ENCODE results near the gene GRHL3. TPM values are rescaled to one million over a fixed set of nuclear protein-coding genes. Genes with fewer than 3 reads are reported as not detected.

The GRHL3 gene
- total RNA-seq, 1 experiment from 2014 or later = not detected

DNA sequence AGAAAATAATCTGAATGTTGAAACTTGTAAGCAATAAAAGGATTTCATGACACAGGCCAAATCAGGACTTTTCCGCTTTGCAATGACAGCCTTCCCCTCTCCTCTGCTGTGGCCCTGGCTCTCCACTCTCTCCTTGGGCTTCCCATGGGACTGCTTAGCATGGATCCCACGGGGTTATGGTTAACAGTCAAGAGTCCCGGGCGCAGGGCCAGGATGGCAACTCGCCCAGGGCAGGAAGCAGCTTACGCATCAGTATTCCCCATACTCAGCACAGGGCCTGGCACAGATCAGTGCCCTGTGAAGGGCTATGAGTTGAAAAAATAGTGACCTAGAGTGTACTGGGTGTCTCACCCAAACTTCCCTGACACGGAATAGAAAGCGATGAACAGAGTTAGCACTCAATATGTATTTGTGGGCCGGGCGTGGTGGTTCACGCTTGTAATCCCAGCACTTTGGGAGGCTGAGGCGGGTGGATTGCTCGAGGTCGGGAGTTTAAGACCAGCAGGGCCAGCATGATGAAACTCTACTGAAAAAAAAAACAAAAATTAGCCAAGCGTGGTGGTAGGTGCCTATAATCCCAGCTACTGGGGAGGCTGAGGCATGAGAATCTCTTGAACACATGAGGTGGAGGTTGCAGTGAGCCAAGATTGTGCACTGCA is 29.1 kb upstream of the GRHL3 start:
- Histone ChIP-seq H3K4me3 (ENCODE audit: low read length) (no peak overlapping the region), H3K4me2 (ENCODE audit: low read depth, low read length, poor library complexity, severe bottlenecking) (no peak overlapping the region), H3K79me2 (ENCODE audit: low read length) (no peaks in the 10 kb centered on the region), H3K4me1 (ENCODE audit: low read length) (no peaks in the 10 kb centered on the region), H3K9me3 (ENCODE audit: low read length) (no peaks in the 10 kb centered on the region), H4K20me1 (ENCODE audit: insufficient read depth, low read depth, low read length) (no peaks in the 10 kb centered on the region), H3K27ac (ENCODE audit: low read length) (no peak overlapping the region), H3K27me3 (ENCODE audit: low read length) (no peaks in the 10 kb centered on the region), H3K36me3 (ENCODE audit: insufficient read depth, low read length) (no peaks in the 10 kb centered on the region), H3K9ac (ENCODE audit: low read length) (no peak overlapping the region), H3K9me2 (replicated peaks; ENCODE audit: insufficient read depth, low read length) (no peaks in the 10 kb centered on the region), H2AFZ (ENCODE audit: low read length) (no peak overlapping the region)
- no peak for DNase-seq

GRCh38 chr1:24290933-24291487 is 28.1 kb upstream of the GRHL3 start:
- Histone ChIP-seq H3K4me3 (ENCODE audit: low read length) (no peak overlapping the region), H2AFZ (ENCODE audit: low read length) (no peak overlapping the region), H3K9me3 (ENCODE audit: low read length) (no peaks in the 10 kb centered on the region), H3K36me3 (ENCODE audit: insufficient read depth, low read length) (no peaks in the 10 kb centered on the region), H4K20me1 (ENCODE audit: insufficient read depth, low read depth, low read length) (no peaks in the 10 kb centered on the region), H3K27me3 (ENCODE audit: low read length) (no peaks in the 10 kb centered on the region), H3K79me2 (ENCODE audit: low read length) (no peaks in the 10 kb centered on the region), H3K4me1 (ENCODE audit: low read length) (no peaks in the 10 kb centered on the region), H3K27ac (ENCODE audit: low read length) (no peak overlapping the region), H3K9ac (ENCODE audit: low read length) (no peak overlapping the region), H3K9me2 (replicated peaks; ENCODE audit: insufficient read depth, low read length) (no peaks in the 10 kb centered on the region), H3K4me2 (ENCODE audit: low read depth, low read length, poor library complexity, severe bottlenecking) (no peak overlapping the region)
- DNase-seq = no peak

GRCh38 chr1:24292103-24292502 is 27.1 kb upstream of the GRHL3 start:
- Histone ChIP-seq H3K4me3 (ENCODE audit: low read length) (no peak overlapping the region), H3K79me2 (ENCODE audit: low read length) (no peaks in the 10 kb centered on the region), H3K36me3 (ENCODE audit: insufficient read depth, low read length) (no peaks in the 10 kb centered on the region), H3K4me1 (ENCODE audit: low read length) (no peaks in the 10 kb centered on the region), H3K4me2 (ENCODE audit: low read depth, low read length, poor library complexity, severe bottlenecking) (no peak overlapping the region), H3K9me3 (ENCODE audit: low read length) (no peaks in the 10 kb centered on the region), H3K27me3 (ENCODE audit: low read length) (no peaks in the 10 kb centered on the region), H3K9ac (ENCODE audit: low read length) (no peak overlapping the region), H4K20me1 (ENCODE audit: insufficient read depth, low read depth, low read length) (no peaks in the 10 kb centered on the region), H2AFZ (ENCODE audit: low read length) (no peak overlapping the region), H3K9me2 (replicated peaks; ENCODE audit: insufficient read depth, low read length) (no peaks in the 10 kb centered on the region), H3K27ac (ENCODE audit: low read length) (no peak overlapping the region)
- no peak for DNase-seq

DNA sequence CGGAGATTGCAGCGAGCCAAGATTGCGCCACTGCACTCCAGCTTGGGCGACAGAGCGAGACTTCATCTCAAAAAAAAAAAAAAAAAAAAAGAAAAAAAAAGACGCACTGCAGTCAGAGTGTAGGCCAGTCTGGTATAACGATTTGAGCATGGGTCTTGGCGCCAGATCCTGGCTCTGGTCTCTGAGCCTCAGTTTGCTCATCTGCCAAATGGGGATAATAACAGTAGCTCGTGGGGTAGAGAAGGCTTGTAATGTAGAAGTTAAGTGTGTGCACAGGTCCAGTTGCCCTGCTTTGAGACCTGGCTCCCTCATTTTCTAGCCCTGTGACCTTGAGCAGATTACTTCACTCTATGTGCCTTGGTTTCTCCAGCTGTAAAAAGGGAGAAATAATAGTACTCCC is 26.3 kb upstream of the GRHL3 start:
- H3K4me2 ChIP-seq (ENCODE audit: low read depth, low read length, poor library complexity, severe bottlenecking) = no peak overlapping the region
- no peaks in the 10 kb centered on the region for H3K9me3 ChIP-seq (ENCODE audit: low read length)
- H3K79me2 ChIP-seq (ENCODE audit: low read length) = no peaks in the 10 kb centered on the region
- H3K4me3 ChIP-seq (ENCODE audit: low read length) = no peak overlapping the region
- no peak overlapping the region for H3K9ac ChIP-seq (ENCODE audit: low read length)
- H3K27me3 ChIP-seq (ENCODE audit: low read length) = no peaks in the 10 kb centered on the region
- H3K36me3 ChIP-seq (ENCODE audit: insufficient read depth, low read length) = no peaks in the 10 kb centered on the region
- H3K9me2 ChIP-seq (replicated peaks; ENCODE audit: insufficient read depth, low read length) = no peaks in the 10 kb centered on the region
- no peak overlapping the region for H3K27ac ChIP-seq (ENCODE audit: low read length)
- no peak for DNase-seq
- H3K4me1 ChIP-seq (ENCODE audit: low read length) = no peaks in the 10 kb centered on the region
- no peaks in the 10 kb centered on the region for H4K20me1 ChIP-seq (ENCODE audit: insufficient read depth, low read depth, low read length)
- no peak overlapping the region for H2AFZ ChIP-seq (ENCODE audit: low read length)

- Histone ChIP-seq H3K79me2 (ENCODE audit: low read length) (no peaks in the 10 kb centered on the region), H3K9me3 (ENCODE audit: low read length) (no peaks in the 10 kb centered on the region), H3K9me2 (replicated peaks; ENCODE audit: insufficient read depth, low read length) (no peaks in the 10 kb centered on the region), H3K4me2 (ENCODE audit: low read depth, low read length, poor library complexity, severe bottlenecking) (no peak overlapping the region), H2AFZ (ENCODE audit: low read length) (no peak overlapping the region), H3K27me3 (ENCODE audit: low read length) (no peaks in the 10 kb centered on the region), H3K36me3 (ENCODE audit: insufficient read depth, low read length) (no peaks in the 10 kb centered on the region), H3K9ac (ENCODE audit: low read length) (no peak overlapping the region), H3K27ac (ENCODE audit: low read length) (no peak overlapping the region), H4K20me1 (ENCODE audit: insufficient read depth, low read depth, low read length) (no peaks in the 10 kb centered on the region), H3K4me1 (ENCODE audit: low read length) (no peaks in the 10 kb centered on the region), H3K4me3 (ENCODE audit: low read length) (no peak overlapping the region)
- DNase-seq = no peak
These were observed 25.5 kb upstream of the GRHL3 start for GRCh38 chr1:24293392-24294227.

DNA sequence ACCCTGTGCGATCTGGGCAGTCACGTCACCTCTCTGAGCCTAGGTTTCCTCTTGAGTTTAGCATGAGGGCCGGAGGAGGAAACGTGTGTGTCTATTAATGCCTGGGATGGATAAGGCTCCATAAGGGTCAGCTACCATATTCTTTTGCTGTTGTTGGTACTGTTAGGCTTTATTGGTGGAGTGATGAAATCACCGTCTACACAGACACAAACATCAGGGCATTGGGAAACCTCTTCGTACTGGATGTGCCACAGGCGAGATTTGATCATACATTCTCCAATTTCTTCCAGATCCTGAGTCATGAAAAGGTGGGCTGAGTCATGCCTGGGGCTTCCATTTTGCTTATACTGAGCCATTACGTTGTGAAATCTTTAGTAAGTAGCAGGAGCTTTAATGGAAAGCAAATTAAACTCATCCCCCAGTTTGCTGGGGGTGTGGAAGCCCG is 24.9 kb upstream of the GRHL3 start:
- Histone ChIP-seq H3K27me3 (ENCODE audit: low read length) (no peaks in the 10 kb centered on the region), H3K79me2 (ENCODE audit: low read length) (no peaks in the 10 kb centered on the region), H2AFZ (ENCODE audit: low read length) (no peak overlapping the region), H3K4me1 (ENCODE audit: low read length) (no peaks in the 10 kb centered on the region), H4K20me1 (ENCODE audit: insufficient read depth, low read depth, low read length) (no peaks in the 10 kb centered on the region), H3K9ac (ENCODE audit: low read length) (no peak overlapping the region), H3K36me3 (ENCODE audit: insufficient read depth, low read length) (no peaks in the 10 kb centered on the region), H3K4me2 (ENCODE audit: low read depth, low read length, poor library complexity, severe bottlenecking) (no peak overlapping the region), H3K9me2 (replicated peaks; ENCODE audit: insufficient read depth, low read length) (no peaks in the 10 kb centered on the region), H3K4me3 (ENCODE audit: low read length) (no peak overlapping the region), H3K27ac (ENCODE audit: low read length) (no peak overlapping the region), H3K9me3 (ENCODE audit: low read length) (no peaks in the 10 kb centered on the region)
- no peak for DNase-seq

GRCh38 chr1:24294716-24295371 is 24.3 kb upstream of the GRHL3 start:
- no peak for DNase-seq
- H3K36me3 ChIP-seq (ENCODE audit: insufficient read depth, low read length) = no peaks in the 10 kb centered on the region
- no peaks in the 10 kb centered on the region for H3K9me3 ChIP-seq (ENCODE audit: low read length)
- no peaks in the 10 kb centered on the region for H3K9me2 ChIP-seq (replicated peaks; ENCODE audit: insufficient read depth, low read length)
- H3K27me3 ChIP-seq (ENCODE audit: low read length) = no peaks in the 10 kb centered on the region
- no peaks in the 10 kb centered on the region for H4K20me1 ChIP-seq (ENCODE audit: insufficient read depth, low read depth, low read length)
- no peaks in the 10 kb centered on the region for H3K79me2 ChIP-seq (ENCODE audit: low read length)
- no peak overlapping the region for H3K27ac ChIP-seq (ENCODE audit: low read length)
- no peaks in the 10 kb centered on the region for H3K4me1 ChIP-seq (ENCODE audit: low read length)
- H3K4me2 ChIP-seq (ENCODE audit: low read depth, low read length, poor library complexity, severe bottlenecking) = no peak overlapping the region
- no peak overlapping the region for H3K9ac ChIP-seq (ENCODE audit: low read length)
- H2AFZ ChIP-seq (ENCODE audit: low read length) = no peak overlapping the region
- no peak overlapping the region for H3K4me3 ChIP-seq (ENCODE audit: low read length)

GRCh38 chr1:24295535-24295934 is 23.6 kb upstream of the GRHL3 start:
- Histone ChIP-seq H3K4me2 (ENCODE audit: low read depth, low read length, poor library complexity, severe bottlenecking) (no peak overlapping the region), H3K4me1 (ENCODE audit: low read length) (no peaks in the 10 kb centered on the region), H3K36me3 (ENCODE audit: insufficient read depth, low read length) (no peaks in the 10 kb centered on the region), H4K20me1 (ENCODE audit: insufficient read depth, low read depth, low read length) (no peaks in the 10 kb centered on the region), H3K9me2 (replicated peaks; ENCODE audit: insufficient read depth, low read length) (no peaks in the 10 kb centered on the region), H3K79me2 (ENCODE audit: low read length) (no peaks in the 10 kb centered on the region), H3K4me3 (ENCODE audit: low read length) (no peak overlapping the region), H3K27me3 (ENCODE audit: low read length) (no peaks in the 10 kb centered on the region), H3K9me3 (ENCODE audit: low read length) (no peaks in the 10 kb centered on the region), H2AFZ (ENCODE audit: low read length) (no peak overlapping the region), H3K9ac (ENCODE audit: low read length) (no peak overlapping the region), H3K27ac (ENCODE audit: low read length) (no peak overlapping the region)
- no peak for DNase-seq
